ENCODE measurements around the gene RAB31. TPM values are rescaled to one million over a fixed set of nuclear protein-coding genes. Genes with fewer than 3 reads are reported as not detected.

RAB31 gene
- total RNA-seq, 1 experiment from 2014 or later: 6.1 TPM

- no peak overlapping the region for H3K27ac ChIP-seq (ENCODE audit: low read depth, low read length, poor library complexity, severe bottlenecking)
- BruUV-seq (replicated peaks): no TSS peak
- peaks cover 22% of the 10 kb centered on the region for H3K4me1 ChIP-seq (ENCODE audit: insufficient read depth, low read length, poor library complexity, severe bottlenecking)
- ChIA-PET CTCF (no interaction called here), POLR2A (ENCODE audit: low non-redundant PET) (no interaction called here)
- H3K9me3 ChIP-seq (ENCODE audit: low read depth, low read length, poor library complexity, severe bottlenecking): no peaks in the 10 kb centered on the region
- H3K36me3 ChIP-seq (ENCODE audit: insufficient read depth, low read length, poor library complexity, severe bottlenecking): no peaks in the 10 kb centered on the region
- DNase-seq (ENCODE audit: low spot score): no peak
- no peak for TF ChIP-seq CTCF (conservative IDR thresholded peaks at IDR 0.05; ENCODE audit: low read depth, low read length)
- no peak for TF ChIP-seq EZH2 (IDR thresholded peaks at IDR 0.05; ENCODE audit: borderline replicate concordance, low read depth, low read length, poor library complexity, severe bottlenecking)
- H3K4me3 ChIP-seq (ENCODE audit: low read depth, low read length, poor library complexity, severe bottlenecking): no peak overlapping the region
- intact Hi-C loops (cut with micrococcal nuclease; ENCODE audit: unreplicated experiment): loop anchor here (10.0 kb wide), 2 partner anchors 223 to 823 kb away; partner anchors contain the start of gene NAPG
- no peaks in the 10 kb centered on the region for H3K27me3 ChIP-seq (replicated peaks; ENCODE audit: insufficient read depth, low read depth, low read length, poor library complexity)
These were observed 6.3 kb upstream of the RAB31 start for GRCh38 chr18:9701609-9702349.

GRCh38 chr18:9704233-9705118 lies 3.6 kb upstream of the RAB31 start:
- H3K4me3 ChIP-seq (ENCODE audit: low read depth, low read length, poor library complexity, severe bottlenecking): no peak overlapping the region
- no peak overlapping the region for H3K27ac ChIP-seq (ENCODE audit: low read depth, low read length, poor library complexity, severe bottlenecking)
- no peaks in the 10 kb centered on the region for H3K9me3 ChIP-seq (ENCODE audit: low read depth, low read length, poor library complexity, severe bottlenecking)
- H3K36me3 ChIP-seq (ENCODE audit: insufficient read depth, low read length, poor library complexity, severe bottlenecking): no peaks in the 10 kb centered on the region
- no TSS peak for BruUV-seq (replicated peaks)
- H3K4me1 ChIP-seq (ENCODE audit: insufficient read depth, low read length, poor library complexity, severe bottlenecking): peaks cover 22% of the 10 kb centered on the region
- intact Hi-C loops (cut with micrococcal nuclease; ENCODE audit: unreplicated experiment): loop anchor here (10.0 kb wide), 2 partner anchors 220 to 820 kb away; partner anchors contain the start of gene NAPG
- no peak for DNase-seq (ENCODE audit: low spot score)
- ChIA-PET POLR2A (ENCODE audit: low non-redundant PET) (no interaction called here), CTCF (no interaction called here)
- H3K27me3 ChIP-seq (replicated peaks; ENCODE audit: insufficient read depth, low read depth, low read length, poor library complexity): no peaks in the 10 kb centered on the region
- TF ChIP-seq CTCF (conservative IDR thresholded peaks at IDR 0.05; ENCODE audit: low read depth, low read length): no peak
- no peak for TF ChIP-seq EZH2 (IDR thresholded peaks at IDR 0.05; ENCODE audit: borderline replicate concordance, low read depth, low read length, poor library complexity, severe bottlenecking)

GRCh38 chr18:9705183-9705829 lies 2.8 kb upstream of the RAB31 start:
- no peaks in the 10 kb centered on the region for H3K27me3 ChIP-seq (replicated peaks; ENCODE audit: insufficient read depth, low read depth, low read length, poor library complexity)
- H3K27ac ChIP-seq (ENCODE audit: low read depth, low read length, poor library complexity, severe bottlenecking): no peak overlapping the region
- intact Hi-C loops (cut with micrococcal nuclease; ENCODE audit: unreplicated experiment): loop anchor here (10.0 kb wide), 2 partner anchors 219 to 819 kb away; partner anchors contain the start of gene NAPG

More at GRCh38 chr18:9705183-9705829, 2.8 kb upstream of the RAB31 start:
- ChIA-PET CTCF (no interaction called here), POLR2A (ENCODE audit: low non-redundant PET) (no interaction called here)
- H3K4me1 ChIP-seq (ENCODE audit: insufficient read depth, low read length, poor library complexity, severe bottlenecking): peaks cover 15% of the 10 kb centered on the region
- no peak overlapping the region for H3K4me3 ChIP-seq (ENCODE audit: low read depth, low read length, poor library complexity, severe bottlenecking)
- no peaks in the 10 kb centered on the region for H3K36me3 ChIP-seq (ENCODE audit: insufficient read depth, low read length, poor library complexity, severe bottlenecking)
- no TSS peak for BruUV-seq (replicated peaks)
- peak; percentile 49 for DNase-seq (ENCODE audit: low spot score)
- TF ChIP-seq EZH2 (IDR thresholded peaks at IDR 0.05; ENCODE audit: borderline replicate concordance, low read depth, low read length, poor library complexity, severe bottlenecking) (no peak), CTCF (conservative IDR thresholded peaks at IDR 0.05; ENCODE audit: low read depth, low read length) (no peak)
- no peaks in the 10 kb centered on the region for H3K9me3 ChIP-seq (ENCODE audit: low read depth, low read length, poor library complexity, severe bottlenecking)
